Choroid plexus epithelial cell (primary cell): Measurements from ENCODE around the gene SLC2A4RG.

Source experiments
- DNase-seq: peaks from one replicate; pipeline ENCODE4 v3.0.0-alpha.2; 2010; ENCODE audit warnings: low read depth
- H3K4me3 ChIP-seq: 2 replicates; pipeline ENCODE4 v1.5.1; 2011; ENCODE audit warnings: low read depth, mild to moderate bottlenecking, control low read depth, low read length, moderate library complexity
- CTCF ChIP-seq: conservative IDR thresholded peaks from 2 replicates; pipeline ENCODE4 v1.5.1; 2011; ENCODE audit warnings: low read depth, mild to moderate bottlenecking, control low read depth, inconsistent platforms, low read length, moderate library complexity

Gene SLC2A4RG

GRCh38 chr20:63766695-63767426, 27.3 kb downstream of the SLC2A4RG start:
- TF ChIP-seq CTCF: no peak
- no peak overlapping the region for H3K4me3 ChIP-seq
- DNase-seq: no peak

- no peak overlapping the region for H3K4me3 ChIP-seq
- no peak for DNase-seq
- no peak for TF ChIP-seq CTCF
These were observed 27.9 kb downstream of the SLC2A4RG start for GRCh38 chr20:63767456-63767855.

GRCh38 chr20:63767886-63768285, 28.3 kb downstream of the SLC2A4RG start:
- DNase-seq: no peak
- no peak overlapping the region for H3K4me3 ChIP-seq
- no peak for TF ChIP-seq CTCF

- H3K4me3 ChIP-seq: no peak overlapping the region
- no peak for TF ChIP-seq CTCF
- no peak for DNase-seq
These were observed 29.3 kb downstream of the SLC2A4RG start for GRCh38 chr20:63768591-63769515.

GRCh38 chr20:63769891-63770474, 30.4 kb downstream of the SLC2A4RG start:
- TF ChIP-seq CTCF: no peak
- DNase-seq: no peak
- no peak overlapping the region for H3K4me3 ChIP-seq

- TF ChIP-seq CTCF: no peak
- H3K4me3 ChIP-seq: no peak overlapping the region
- DNase-seq: no peak
These were observed 31.6 kb downstream of the SLC2A4RG start for GRCh38 chr20:63771046-63771707.
